Measurements from ENCODE around the gene SNCAIP.

DNA sequence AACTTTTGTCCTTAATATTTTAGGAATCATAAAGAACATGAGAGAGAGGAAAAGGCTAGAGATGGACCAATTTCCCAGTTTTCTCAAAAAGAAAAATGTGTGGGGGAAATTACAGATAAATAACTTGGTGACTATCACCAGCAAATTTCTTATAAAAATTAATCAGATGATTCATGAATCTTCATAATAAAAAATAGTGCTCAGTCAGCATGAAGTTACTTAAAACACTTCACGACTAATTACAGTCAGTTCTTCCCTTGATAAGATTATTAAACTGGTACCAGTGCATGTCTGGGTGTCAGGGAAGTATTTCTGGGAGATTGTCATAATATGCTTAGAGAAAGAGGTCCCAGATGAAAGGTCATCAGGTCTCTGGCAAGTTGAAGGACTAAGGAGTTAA, 133.0 kb downstream of the SNCAIP start:
- TF ChIP-seq CTCF (IDR thresholded peaks at IDR 0.05; ENCODE audit: low read depth, low read length) (no peak), POLR2A (IDR thresholded peaks at IDR 0.05; ENCODE audit: extremely low read depth, insufficient read length) (no peak)
- TF ChIP-seq, protein P1, sequence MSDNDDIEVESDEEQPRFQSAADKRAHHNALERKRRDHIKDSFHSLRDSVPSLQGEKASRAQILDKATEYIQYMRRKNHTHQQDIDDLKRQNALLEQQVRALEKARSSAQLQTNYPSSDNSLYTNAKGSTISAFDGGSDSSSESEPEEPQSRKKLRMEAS (IDR thresholded peaks at IDR 0.05; ENCODE audit: low read depth, low read length) = no peak
